ENCODE results near the gene FRRS1L. TPM values are rescaled to one million over a fixed set of nuclear protein-coding genes. Genes with fewer than 3 reads are reported as not detected.

FRRS1L gene
- total RNA-seq, 2 experiments from 2014 or later = not detected

GRCh38 chr9:109085510-109085909, 81.5 kb downstream of the FRRS1L start:
- Mint-ChIP-seq H3K4me3 (no peak overlapping the region), H3K4me1 (peaks cover 7% of the 10 kb centered on the region), H3K36me3 (ENCODE audit: low read depth) (peaks cover 55% of the 10 kb centered on the region), H3K27me3 (no peaks in the 10 kb centered on the region), H3K27ac (no peak overlapping the region), H3K9me3 (no peaks in the 10 kb centered on the region)
- ChIA-PET CTCF (no interaction called here), POLR2A (no interaction called here)
- DNase-seq = no peak

DNA sequence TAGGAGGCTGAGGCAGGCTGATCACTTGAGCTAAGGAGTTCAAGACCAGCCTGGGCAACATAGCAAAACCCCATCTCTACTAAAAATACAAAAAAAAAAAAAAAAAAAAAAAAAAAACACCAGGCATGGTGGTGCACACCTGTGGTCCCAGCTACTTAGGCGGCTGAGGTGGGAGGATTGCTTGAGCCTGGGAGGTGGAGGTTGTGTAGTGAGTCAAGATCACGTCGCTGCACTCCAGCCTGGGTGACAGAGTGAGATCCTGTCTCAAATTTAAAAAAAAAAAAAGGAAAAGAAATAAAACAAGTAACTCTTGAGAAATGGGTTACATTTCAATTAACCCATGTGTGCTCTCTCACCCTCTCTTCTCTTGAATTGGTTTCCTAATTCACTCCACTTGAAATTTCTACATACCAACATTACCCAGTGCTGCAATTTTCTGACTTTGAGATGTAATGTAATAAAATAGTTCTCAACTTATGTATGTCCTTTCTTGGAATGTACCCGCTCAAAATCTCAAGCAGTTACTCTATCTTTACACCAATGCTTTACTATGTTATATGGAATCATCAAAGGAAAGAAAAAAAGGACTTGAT, 83.1 kb downstream of the FRRS1L start:
- H3K4me1 Mint-ChIP-seq = peaks cover 7% of the 10 kb centered on the region
- DNase-seq = no peak
- CTCF ChIA-PET = no interaction called here
- POLR2A ChIA-PET = no interaction called here
- no peaks in the 10 kb centered on the region for H3K9me3 Mint-ChIP-seq
- H3K4me3 Mint-ChIP-seq = no peak overlapping the region
- H3K27ac Mint-ChIP-seq = no peak overlapping the region
- H3K36me3 Mint-ChIP-seq (ENCODE audit: low read depth) = peaks cover 63% of the 10 kb centered on the region
- H3K27me3 Mint-ChIP-seq = no peaks in the 10 kb centered on the region

- no peaks in the 10 kb centered on the region for H3K9me3 Mint-ChIP-seq
- no peak overlapping the region for H3K27ac Mint-ChIP-seq
- no peaks in the 10 kb centered on the region for H3K27me3 Mint-ChIP-seq
- ChIA-PET POLR2A (no interaction called here), CTCF (no interaction called here)
- no peak overlapping the region for H3K4me3 Mint-ChIP-seq
- peaks cover 65% of the 10 kb centered on the region for H3K36me3 Mint-ChIP-seq (ENCODE audit: low read depth)
- DNase-seq = no peak
- peaks cover 7% of the 10 kb centered on the region for H3K4me1 Mint-ChIP-seq
Observed at GRCh38 chr9:109083141-109083540, 83.9 kb downstream of the FRRS1L start.

GRCh38 chr9:109082091-109082620, 84.9 kb downstream of the FRRS1L start:
- ChIA-PET CTCF (no interaction called here), POLR2A (no interaction called here)
- H3K4me3 Mint-ChIP-seq = no peak overlapping the region
- no peak for DNase-seq
- peaks cover 7% of the 10 kb centered on the region for H3K4me1 Mint-ChIP-seq
- H3K27me3 Mint-ChIP-seq = no peaks in the 10 kb centered on the region
- H3K9me3 Mint-ChIP-seq = no peaks in the 10 kb centered on the region
- H3K36me3 Mint-ChIP-seq (ENCODE audit: low read depth) = peaks cover 62% of the 10 kb centered on the region
- no peak overlapping the region for H3K27ac Mint-ChIP-seq

Other genes with a start within 250 kb of the FRRS1L start
- gene ELP1, start 233.1 kb downstream of the FRRS1L start, total RNA-seq = 10 to 100 TPM; 19.9 to 21.6 TPM
- 10 to 100 TPM; 10.0 to 10.1 TPM for gene ABITRAM, start 232.8 kb downstream of the FRRS1L start, total RNA-seq
- 10 to 100 TPM; 13.2 to 13.3 TPM for gene CTNNAL1, start 153.8 kb downstream of the FRRS1L start, total RNA-seq
- 10 to 100 TPM; 33.3 TPM for gene TMEM245, start 47.3 kb downstream of the FRRS1L start, total RNA-seq
- gene EPB41L4B, start 153.8 kb upstream of the FRRS1L start, total RNA-seq = under 1 TPM; 0.08 to 0.18 TPM